Measurements from ENCODE around the gene TSPAN15. TPM values are rescaled to one million over a fixed set of nuclear protein-coding genes. Genes with fewer than 3 reads are reported as not detected.

Gene TSPAN15
- total RNA-seq, 1 experiment from 2014 or later: 8.3 TPM

DNA sequence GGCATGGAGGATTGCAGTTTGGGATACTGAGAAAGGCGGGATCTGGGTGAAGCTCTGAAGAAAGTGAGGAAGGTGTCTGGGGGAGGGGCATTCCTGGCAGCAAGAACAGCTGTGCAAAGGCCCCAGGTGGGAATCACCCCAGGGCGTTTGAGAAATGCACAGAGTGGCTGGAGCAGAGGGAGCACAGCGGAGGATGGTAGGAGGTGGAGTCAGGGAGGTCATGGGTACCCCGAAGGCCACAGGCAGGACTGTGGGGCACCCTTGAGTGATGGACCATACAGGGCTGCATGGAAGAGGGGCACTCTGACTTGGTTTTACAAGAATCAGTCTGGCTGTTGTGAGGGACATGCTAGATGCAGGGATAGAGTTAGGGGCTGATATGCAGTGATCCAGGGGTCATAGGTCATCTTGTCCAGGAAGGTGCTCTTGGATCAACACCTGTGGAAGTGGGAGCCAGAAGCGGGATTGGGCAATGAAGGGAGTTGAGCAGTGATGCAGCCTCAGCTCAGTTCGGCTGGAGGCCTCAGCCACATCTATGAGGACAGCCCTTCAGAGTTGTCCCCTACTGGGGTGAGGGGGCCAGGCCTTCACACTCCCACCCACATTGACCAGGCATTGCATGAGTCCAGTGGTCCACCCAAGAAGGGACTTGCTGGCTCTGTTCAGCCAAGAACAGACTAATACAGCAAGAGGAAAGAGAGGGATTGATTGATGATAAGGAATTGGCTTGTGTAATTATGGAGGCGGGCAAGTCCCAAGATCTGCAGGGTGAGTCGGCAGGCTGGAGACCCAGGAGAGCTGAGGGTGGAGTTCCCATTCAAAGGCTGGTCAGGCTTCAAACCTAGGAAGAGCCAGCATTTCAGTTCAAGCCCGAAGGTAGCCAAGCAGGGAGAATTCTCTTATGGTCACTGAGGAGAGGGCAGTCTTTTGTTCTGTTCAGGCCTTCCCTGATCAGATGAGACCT is 48.7 kb downstream of the TSPAN15 start:
- Mint-ChIP-seq H3K36me3 (no peaks in the 10 kb centered on the region), H3K9me3 (no peaks in the 10 kb centered on the region), H3K27ac (no peak overlapping the region), H3K4me3 (no peak overlapping the region), H3K4me1 (peaks cover 7% of the 10 kb centered on the region; the same call in 1 of the 2 replicates), H3K27me3 (ENCODE audit: low read depth) (no peaks in the 10 kb centered on the region)
- ChIA-PET POLR2A (no interaction called here), CTCF (interaction anchor here (0.9 to 1.2 kb wide), 2 partner anchors 50 to 137 kb away, joined by 3 read pairs; no protein-coding TSS in a partner anchor)
- no peak for TF ChIP-seq TEAD4 (CRISPR knock-in tag; IDR thresholded peaks at IDR 0.05)
- TF ChIP-seq, protein P1, sequence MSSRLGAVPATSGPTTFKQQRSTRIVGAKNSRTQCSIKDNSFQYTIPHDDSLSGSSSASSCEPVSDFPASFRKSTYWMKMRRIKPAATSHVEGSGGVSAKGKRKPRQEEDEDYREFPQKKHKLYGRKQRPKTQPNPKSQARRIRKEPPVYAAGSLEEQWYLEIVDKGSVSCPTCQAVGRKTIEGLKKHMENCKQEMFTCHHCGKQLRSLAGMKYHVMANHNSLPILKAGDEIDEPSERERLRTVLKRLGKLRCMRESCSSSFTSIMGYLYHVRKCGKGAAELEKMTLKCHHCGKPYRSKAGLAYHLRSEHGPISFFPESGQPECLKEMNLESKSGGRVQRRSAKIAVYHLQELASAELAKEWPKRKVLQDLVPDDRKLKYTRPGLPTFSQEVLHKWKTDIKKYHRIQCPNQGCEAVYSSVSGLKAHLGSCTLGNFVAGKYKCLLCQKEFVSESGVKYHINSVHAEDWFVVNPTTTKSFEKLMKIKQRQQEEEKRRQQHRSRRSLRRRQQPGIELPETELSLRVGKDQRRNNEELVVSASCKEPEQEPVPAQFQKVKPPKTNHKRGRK (CRISPR knock-in tag; IDR thresholded peaks at IDR 0.05; ENCODE audit: borderline replicate concordance): no peak
- no peak for TF ChIP-seq ZNF263 (CRISPR knock-in tag; IDR thresholded peaks at IDR 0.05; ENCODE audit: low read depth)
- TF ChIP-seq, protein P2, sequence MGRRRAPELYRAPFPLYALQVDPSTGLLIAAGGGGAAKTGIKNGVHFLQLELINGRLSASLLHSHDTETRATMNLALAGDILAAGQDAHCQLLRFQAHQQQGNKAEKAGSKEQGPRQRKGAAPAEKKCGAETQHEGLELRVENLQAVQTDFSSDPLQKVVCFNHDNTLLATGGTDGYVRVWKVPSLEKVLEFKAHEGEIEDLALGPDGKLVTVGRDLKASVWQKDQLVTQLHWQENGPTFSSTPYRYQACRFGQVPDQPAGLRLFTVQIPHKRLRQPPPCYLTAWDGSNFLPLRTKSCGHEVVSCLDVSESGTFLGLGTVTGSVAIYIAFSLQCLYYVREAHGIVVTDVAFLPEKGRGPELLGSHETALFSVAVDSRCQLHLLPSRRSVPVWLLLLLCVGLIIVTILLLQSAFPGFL (CRISPR knock-in tag; IDR thresholded peaks at IDR 0.05; ENCODE audit: borderline replicate concordance): no peak
- no peak for ATAC-seq
- no peak for DNase-seq (ENCODE audit: low spot score)

GRCh38 chr10:69500864-69501468 is 49.7 kb downstream of the TSPAN15 start:
- DNase-seq (ENCODE audit: low spot score) (no peak), ATAC-seq (no peak)
- H3K9me3 Mint-ChIP-seq: no peaks in the 10 kb centered on the region
- TF ChIP-seq HMGA2 (CRISPR knock-in tag; IDR thresholded peaks at IDR 0.05) (no peak), ZSCAN18 (CRISPR knock-in tag; IDR thresholded peaks at IDR 0.05) (no peak)
- no peak overlapping the region for H3K4me3 Mint-ChIP-seq
- CTCF ChIA-PET: interaction anchor here (1.2 kb wide), 1 partner anchor 136 kb away, joined by 3 read pairs; no protein-coding TSS in a partner anchor
- POLR2A ChIA-PET: no interaction called here
- H3K4me1 Mint-ChIP-seq: peaks cover 7% of the 10 kb centered on the region; the same call in 1 of the 2 replicates
- H3K27ac Mint-ChIP-seq: no peak overlapping the region
- no peaks in the 10 kb centered on the region for H3K36me3 Mint-ChIP-seq
- H3K27me3 Mint-ChIP-seq (ENCODE audit: low read depth): no peaks in the 10 kb centered on the region

DNA sequence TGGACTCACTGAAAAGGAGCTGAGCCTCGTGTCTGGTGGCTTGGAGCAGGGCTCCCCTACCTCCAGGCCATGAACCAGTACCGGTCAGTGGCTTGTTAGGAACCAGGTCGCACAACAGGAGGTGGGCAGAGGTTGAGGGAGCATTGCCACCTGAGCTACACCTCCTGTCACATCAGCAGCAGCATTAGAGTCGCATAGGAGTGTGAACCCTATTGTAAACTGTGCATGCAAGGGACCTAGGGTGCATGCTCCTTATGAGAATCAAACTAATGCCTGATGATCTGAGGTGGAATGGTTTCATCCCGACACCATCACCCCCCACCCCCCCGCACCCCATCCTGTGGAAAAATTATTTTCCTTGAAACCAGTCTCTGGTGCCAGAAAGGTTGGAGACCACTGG is 50.4 kb downstream of the TSPAN15 start:
- ChIA-PET CTCF (interaction anchor here (1.2 kb wide), 1 partner anchor 135 kb away, joined by 3 read pairs; no protein-coding TSS in a partner anchor), POLR2A (no interaction called here)

More for the DNA sequence above, 50.4 kb downstream of the TSPAN15 start:
- ATAC-seq (no peak), DNase-seq (ENCODE audit: low spot score) (no peak)
- Mint-ChIP-seq H3K36me3 (no peaks in the 10 kb centered on the region), H3K27ac (no peak overlapping the region), H3K9me3 (no peaks in the 10 kb centered on the region), H3K4me3 (no peak overlapping the region), H3K27me3 (ENCODE audit: low read depth) (no peaks in the 10 kb centered on the region), H3K4me1 (peaks cover 7% of the 10 kb centered on the region)
- no peak for TF ChIP-seq PRRX2 (CRISPR knock-in tag; IDR thresholded peaks at IDR 0.05)
- no peak for TF ChIP-seq SOX15 (CRISPR knock-in tag; IDR thresholded peaks at IDR 0.05)
- no peak for TF ChIP-seq JAZF1 (CRISPR knock-in tag; IDR thresholded peaks at IDR 0.05)
- TF ChIP-seq, protein P2 (CRISPR knock-in tag; IDR thresholded peaks at IDR 0.05; ENCODE audit: borderline replicate concordance): no peak
- TF ChIP-seq, protein P3, sequence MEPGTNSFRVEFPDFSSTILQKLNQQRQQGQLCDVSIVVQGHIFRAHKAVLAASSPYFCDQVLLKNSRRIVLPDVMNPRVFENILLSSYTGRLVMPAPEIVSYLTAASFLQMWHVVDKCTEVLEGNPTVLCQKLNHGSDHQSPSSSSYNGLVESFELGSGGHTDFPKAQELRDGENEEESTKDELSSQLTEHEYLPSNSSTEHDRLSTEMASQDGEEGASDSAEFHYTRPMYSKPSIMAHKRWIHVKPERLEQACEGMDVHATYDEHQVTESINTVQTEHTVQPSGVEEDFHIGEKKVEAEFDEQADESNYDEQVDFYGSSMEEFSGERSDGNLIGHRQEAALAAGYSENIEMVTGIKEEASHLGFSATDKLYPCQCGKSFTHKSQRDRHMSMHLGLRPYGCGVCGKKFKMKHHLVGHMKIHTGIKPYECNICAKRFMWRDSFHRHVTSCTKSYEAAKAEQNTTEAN (CRISPR knock-in tag; IDR thresholded peaks at IDR 0.05): no peak
- TF ChIP-seq, protein P4, sequence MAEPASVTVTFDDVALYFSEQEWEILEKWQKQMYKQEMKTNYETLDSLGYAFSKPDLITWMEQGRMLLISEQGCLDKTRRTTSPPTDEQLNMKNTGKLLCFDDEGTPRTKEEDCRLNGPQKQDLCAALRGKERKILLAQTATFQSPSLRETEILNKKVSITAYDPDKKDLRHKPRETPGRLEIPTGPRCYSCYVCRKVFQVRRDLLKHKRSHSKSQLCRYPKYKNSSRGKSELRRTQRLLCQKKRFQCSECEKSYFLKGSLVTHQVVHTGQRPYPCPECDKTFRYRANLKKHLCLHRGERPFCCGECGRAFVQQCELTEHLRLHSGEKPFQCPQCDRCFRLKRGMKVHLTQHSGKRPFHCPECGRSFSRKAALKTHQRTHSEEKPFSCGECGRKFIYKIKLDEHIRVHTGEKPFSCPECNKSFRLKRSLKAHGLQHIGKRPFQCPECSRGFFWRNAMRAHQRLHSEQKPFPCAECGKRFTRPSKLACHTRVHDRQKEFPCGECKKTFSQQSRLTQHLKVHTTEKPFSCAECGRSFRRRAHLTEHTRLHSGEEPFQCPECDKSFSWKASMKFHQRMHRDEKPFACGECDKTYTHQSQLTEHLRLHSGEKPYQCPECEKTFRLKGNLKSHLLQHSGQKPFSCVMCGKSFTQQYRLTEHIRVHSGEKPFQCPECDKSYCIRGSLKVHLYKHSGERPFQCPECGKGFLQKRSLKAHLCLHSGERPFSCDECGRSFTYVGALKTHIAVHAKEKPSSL (CRISPR knock-in tag; conservative IDR thresholded peaks at IDR 0.05): no peak
- TF ChIP-seq, protein P5, sequence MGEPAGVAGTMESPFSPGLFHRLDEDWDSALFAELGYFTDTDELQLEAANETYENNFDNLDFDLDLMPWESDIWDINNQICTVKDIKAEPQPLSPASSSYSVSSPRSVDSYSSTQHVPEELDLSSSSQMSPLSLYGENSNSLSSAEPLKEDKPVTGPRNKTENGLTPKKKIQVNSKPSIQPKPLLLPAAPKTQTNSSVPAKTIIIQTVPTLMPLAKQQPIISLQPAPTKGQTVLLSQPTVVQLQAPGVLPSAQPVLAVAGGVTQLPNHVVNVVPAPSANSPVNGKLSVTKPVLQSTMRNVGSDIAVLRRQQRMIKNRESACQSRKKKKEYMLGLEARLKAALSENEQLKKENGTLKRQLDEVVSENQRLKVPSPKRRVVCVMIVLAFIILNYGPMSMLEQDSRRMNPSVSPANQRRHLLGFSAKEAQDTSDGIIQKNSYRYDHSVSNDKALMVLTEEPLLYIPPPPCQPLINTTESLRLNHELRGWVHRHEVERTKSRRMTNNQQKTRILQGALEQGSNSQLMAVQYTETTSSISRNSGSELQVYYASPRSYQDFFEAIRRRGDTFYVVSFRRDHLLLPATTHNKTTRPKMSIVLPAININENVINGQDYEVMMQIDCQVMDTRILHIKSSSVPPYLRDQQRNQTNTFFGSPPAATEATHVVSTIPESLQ (CRISPR knock-in tag; IDR thresholded peaks at IDR 0.05): no peak

Data from WTC11 (cell line).